T-helper 1 cell (primary cell): ENCODE measurements around the gene MS4A4A.

Source experiments
- DNase-seq, 5 donors: peaks; one replicate each; pipeline ENCODE4 v3.0.0-alpha.2; 2012 to 2020

MS4A4A gene

DNA sequence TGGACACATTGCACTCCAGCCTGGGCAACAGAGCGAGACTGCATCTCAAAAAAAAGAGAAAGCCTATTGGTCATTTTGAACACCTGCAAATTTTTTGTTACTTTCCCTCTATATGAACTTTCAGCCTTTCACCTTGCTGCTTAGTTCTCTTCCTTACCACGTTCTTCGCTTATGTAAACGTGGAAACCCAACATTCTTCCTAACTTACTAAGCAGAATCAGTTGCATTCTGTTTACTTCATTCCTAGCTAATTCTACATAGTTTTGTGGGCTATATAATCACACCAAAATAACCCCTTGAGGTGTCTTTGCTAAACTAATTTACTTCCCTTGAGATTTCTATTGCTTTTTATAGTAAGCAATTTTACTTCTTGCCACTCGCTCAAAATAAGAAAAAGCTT, 23.2 kb downstream of the MS4A4A start:
- no peak for DNase-seq

DNA sequence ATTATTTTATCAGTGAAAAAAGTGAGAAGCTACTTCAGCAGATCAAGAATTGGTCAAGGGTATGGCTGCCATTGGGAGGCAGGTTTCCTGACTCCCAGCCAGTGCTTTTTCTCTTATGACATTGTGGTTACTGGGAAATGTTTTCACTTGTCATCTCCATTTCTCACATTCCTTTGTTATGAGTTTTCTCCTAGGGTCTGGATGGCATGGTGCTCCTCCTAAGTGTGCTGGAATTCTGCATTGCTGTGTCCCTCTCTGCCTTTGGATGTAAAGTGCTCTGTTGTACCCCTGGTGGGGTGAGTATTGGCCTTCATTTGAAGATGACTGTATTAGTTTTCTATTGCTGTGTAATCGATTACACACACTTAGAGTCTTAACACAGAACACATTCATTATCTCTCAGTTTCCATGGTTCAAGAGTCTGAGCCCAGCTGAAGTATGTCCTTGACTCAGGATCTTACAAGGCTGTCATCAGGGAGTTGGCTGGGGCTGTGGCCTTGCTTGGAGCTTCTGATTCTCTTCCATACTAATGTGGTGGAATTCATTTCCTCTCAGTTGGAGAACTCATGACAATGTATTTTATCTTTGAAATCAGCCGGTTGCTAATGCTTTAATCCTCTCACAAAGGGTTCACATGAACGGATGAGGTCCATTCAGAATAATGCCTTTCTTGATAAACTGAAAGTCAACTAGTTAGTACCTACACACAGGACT, 25.6 kb downstream of the MS4A4A start:
- no peak for DNase-seq

DNA sequence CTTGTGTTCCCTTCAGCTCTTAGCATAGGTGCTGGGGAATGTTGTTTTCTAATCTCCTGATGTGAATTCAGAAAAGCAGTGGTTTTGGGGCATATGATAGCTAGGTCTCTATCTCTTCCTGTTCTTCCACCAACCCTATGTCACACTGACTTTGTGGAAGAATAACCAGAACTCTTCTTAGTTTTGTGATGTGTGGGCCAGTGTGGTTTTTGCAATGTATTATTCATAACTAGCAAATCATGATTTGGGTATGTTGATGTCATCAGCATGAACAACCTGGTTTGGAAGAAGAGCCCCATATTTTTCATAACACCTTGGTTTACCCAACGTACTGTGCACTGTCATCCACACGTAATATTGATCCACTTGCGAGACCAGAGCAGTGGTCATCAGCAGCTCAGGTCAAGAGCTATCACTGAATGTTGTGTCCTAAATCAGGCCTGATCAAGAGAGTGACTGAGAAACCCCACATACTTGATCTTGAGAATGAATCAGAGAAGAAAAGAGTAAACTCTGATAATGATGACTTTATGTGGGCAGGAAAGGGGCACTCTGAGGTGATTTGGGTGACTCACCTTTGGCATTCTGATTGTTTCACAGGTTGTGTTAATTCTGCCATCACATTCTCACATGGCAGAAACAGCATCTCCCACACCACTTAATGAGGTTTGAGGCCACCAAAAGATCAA, 27.2 kb downstream of the MS4A4A start:
- peak in 1 of 5 donors; percentile 1 for DNase-seq

DNA sequence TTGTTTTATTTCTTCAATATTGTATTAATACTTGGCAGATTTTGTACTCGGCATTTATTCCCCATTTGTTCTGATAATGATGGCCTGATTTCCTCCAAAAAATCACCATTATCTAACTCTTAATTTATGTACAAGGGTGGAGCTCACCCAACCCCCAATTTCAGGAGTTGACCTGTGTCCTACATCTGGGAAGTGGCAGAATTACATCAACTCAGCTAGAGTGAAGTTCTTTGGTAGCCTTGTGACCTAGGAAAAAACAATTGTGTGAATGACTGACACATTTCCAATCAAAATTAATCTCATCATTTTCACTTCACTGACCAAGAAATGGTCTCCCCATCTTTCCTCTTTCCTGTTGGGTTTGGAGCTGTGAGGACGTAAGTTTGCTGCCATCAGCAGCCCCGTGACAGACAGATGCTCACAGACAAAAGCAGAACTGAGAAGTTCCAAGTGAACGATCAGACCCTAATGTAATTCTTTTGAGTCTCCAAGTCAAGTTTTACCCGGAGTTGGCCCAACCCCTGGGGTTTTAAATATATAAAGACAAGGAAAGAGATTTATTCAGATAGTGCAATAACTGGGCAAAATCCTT, 30.0 kb downstream of the MS4A4A start:
- DNase-seq: no peak

DNA sequence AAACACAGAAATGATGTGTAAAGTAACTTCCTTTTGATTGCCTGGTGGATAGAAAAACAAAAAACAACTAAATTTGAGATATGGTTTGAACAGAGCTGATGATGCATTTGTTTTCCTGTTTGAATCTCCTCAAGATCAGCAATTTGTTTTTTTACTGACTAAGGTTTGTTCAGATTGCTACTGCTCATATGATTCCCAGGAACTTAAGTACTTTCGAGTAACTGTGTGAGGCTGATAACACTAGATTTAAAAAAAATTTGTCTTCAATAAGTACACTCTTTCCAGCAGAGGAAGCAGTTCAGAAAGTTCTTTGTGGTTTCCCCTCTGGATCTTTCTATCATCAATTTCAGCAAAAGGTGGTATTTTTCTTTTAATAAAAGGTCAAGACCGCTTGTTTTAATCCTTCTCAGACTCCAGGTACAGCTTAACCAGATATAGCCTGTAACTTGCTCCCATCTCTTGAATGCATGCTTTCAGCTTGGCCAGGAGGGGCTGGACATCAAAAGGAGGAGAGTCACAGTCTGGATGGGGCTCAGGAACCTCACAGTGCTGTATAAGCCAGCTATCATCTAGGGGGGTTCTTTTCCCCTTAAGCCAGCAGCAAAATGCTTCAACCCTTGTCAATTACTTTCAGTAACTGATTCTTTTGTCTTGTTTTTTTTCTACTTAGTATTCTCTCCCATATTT, 34.3 kb downstream of the MS4A4A start:
- DNase-seq: no peak

DNA sequence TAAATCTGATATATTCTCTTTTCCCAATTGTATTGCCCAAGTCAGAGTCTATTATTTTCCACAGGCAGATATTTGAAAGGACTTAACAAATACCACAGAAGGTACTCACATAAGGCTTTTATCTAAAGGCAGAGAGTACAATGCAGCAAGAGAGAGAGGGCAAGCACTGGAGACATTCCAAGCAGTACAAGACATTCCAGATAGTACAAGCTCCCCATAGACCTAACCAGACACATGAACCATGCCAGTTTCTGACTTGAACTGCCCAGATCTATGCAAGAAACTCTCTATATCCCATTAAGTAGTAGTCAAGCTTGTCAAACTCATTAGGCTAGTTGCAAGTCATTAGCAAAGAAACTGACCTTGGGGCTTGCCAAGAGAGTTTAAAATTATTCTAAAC, 35.4 kb downstream of the MS4A4A start:
- DNase-seq: no peak

DNA sequence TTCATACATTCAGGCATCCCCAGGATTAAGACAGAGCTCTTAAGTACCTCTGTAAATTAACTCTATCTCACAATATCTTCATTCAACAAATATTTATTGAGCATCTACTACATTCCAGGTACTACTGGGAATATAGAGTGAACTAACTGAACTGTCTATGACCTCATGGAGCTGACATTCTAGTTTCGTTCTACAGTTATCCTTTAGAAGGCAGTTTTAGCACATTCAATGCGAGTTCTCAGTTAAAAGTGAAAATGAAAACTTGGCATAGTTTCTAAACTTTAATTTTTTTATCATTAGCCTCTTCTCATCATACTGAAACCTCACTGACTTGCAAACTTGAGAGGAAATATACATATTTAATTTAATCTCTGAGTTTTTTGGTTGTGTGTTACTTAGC, 35.9 kb downstream of the MS4A4A start:
- no peak for DNase-seq

DNA sequence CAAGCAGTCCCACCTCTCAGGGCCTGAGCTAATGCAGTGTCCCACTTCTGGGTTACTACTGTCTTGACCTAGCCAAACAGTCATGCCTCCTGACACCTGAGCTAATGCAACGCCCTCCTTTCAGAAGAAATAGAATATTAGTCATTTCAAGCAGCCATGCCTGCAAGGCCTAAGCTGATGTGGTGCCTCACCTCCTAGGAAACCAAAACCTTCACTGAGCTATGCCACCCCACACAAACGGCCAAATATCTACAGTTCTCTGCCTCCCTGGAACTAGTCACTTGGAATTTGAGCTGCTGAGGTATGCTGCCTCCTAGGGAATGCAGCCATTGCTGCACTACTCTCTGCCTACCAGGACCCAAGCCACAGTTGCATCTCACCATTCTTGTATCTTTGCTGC, 38.3 kb downstream of the MS4A4A start:
- no peak for DNase-seq

DNA sequence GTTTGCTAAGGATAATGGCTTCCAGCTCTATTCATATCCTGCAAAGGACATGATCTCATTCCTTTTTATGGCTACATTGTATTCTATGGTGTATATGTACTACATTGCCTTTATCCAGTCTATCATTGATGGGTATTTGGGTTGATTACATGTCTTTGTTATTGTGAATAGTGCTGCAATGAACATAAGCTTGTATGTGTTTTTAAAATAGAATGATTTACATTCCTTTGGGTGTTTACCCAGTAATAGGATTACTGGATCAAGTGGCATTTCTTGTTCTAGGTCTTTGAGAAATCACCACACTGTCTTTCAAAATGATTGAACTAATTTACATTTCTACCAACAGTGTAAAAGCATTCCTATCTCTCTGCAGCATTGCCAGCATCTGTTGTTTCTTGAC, 40.6 kb downstream of the MS4A4A start:
- no peak for DNase-seq

DNA sequence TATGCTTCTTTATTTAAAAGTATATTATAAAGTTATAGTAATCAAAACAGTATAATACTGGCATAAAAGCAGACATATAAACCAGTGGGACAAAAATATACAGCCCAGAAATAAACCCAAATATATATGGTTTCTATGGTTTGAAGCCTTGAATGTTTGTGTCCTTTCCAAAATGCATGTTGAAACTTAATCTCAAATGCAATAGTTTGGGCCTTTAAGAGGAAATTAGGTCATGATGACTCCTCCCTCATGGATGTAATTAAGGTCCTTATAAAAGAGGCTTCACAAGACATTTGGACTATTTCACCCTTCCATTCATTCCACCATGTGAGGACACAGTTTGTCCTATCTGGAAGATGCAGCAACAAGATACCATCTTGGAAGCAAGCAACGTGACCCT, 46.5 kb downstream of the MS4A4A start, which contains the start of gene MS4A6E:
Gene MS4A6E, plus strand, starts transcription at position 301 of the 400 bp plus-strand sequence. CDS start 7,641 bp downstream, outside the sequence.
- no peak for DNase-seq

DNA sequence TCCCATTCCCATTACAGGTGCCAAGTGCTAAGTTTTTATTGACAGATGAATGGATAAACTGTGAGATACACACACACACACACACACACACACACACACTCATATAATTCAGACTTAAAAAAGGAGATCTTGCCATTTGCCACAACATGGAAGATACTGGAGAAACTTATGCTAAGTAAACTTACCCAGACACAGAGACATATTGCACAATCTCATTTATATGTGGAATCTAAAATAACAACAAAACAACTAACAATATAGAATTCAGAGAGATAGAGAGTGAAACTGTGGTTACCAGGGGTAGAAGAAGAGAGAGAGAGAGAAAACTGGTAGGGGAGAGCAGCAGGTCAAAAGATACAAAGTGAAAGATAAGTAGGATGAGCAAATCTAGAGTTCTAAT, 48.0 kb downstream of the MS4A4A start:
- DNase-seq: no peak

DNA sequence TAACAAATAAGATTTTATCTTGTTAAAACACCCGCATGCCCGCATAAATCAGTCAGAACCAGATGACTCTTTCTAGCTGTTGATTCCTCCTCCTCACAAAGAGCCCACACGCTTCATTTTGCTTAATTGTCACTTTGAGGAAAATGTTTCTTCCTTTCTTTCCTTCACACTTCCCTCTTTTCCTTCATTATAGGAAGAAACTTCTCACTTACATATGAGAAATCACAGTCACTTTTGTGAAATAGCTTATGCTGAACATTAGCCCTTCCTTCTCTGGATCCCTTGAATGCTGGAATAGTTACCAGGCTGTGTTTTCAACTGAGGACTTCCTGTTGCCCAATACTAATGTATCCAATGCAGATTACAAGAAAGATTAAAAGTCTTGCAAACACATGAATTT, 52.4 kb downstream of the MS4A4A start:
- no peak for DNase-seq

DNA sequence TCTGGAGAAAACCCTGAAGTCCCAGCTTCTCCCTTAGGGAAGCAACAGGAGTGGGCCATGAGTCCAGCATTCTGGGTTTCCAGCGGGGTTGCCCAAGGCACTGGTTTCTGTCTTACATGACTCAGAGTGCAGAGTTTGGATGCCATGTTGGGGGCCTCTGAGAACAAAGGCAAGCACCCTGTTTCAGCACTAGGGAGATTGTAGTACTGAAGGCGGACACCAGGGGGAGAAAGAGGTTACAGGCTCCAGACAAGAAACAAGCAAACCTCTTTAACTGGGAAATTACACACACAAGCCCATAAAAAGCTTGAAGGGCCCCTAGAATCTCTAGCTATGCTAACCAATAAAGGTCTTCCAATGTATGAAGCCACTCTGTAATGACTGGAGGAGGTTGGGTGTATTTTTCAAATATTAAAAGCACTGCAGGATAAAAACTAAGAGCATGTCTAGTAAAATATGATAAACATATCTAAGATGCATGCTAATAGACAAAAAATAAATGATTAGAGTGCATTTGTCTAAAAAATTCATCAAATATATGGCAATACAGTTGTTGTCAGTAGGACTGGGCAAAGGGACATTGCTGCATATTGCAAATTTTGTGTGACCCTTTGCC, 53.6 kb downstream of the MS4A4A start:
- DNase-seq: peak; percentile 11 to 46 (median 33)

DNA sequence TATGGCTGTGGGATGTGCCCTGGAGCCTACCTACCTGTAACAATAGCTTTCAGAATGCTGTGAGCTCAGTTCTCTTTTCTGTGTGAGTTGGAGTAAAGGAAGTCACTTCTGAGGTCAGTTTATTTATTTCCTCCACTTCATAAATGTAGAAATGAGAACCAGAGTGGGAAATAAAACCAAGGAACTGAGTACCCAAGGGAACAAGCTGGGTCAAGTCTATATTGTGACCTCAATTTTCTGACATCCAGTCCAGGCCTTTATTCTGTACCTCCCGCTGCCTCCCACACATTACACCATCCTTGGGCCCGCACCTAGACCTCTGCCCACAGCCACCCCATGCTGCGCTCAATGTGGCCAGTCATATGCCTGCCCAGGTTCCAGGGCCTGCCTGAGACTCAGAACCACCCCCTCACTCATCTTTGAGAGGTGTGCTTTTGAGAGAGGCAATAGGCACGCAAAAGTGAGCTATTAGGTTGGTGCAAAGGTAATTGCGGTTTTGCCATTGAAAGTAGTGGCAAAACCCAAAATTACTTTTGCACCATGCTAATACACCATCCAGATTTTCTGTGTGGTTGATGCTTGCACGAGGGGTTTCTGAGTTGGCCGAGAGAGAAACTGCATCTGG, 56.4 kb downstream of the MS4A4A start:
- DNase-seq: no peak

DNA sequence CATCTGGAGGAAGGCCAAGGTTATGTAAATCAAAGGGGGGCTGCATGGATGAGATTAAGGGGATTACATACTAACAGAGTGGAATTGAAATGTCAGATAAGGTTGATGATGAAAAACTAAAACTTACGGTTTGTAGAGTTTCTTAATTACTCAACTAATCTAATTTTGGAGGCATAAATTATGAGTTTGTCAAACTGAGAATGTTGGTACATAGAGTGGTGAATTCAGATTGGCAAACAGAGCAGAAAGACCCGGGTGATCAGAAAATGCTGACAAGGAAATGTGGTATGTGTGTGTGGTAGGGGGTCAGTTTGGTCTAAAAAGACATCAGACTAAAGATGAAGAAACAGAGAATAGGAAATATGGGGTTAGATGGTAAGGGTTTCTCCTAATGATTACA, 57.6 kb downstream of the MS4A4A start:
- no peak for DNase-seq

DNA sequence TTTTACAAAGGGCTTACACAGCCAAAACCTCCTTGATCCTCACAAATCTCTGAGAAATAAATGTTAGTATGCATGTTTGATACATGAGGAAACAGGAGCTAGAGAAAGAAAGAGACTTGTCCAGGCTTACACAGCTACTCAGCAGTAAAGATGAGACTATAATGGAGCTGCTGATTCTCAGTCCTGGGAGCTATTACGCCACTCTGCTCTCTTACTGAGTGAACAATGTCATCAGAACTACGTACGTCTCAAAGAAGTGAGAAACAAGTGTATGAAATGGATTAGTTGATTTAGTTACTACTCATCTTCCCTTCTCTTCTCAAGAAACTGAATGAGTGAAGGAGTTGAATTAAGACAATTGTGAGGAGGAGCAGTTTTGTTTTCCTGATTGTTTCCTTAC, 58.9 kb downstream of the MS4A4A start:
- DNase-seq: no peak

DNA sequence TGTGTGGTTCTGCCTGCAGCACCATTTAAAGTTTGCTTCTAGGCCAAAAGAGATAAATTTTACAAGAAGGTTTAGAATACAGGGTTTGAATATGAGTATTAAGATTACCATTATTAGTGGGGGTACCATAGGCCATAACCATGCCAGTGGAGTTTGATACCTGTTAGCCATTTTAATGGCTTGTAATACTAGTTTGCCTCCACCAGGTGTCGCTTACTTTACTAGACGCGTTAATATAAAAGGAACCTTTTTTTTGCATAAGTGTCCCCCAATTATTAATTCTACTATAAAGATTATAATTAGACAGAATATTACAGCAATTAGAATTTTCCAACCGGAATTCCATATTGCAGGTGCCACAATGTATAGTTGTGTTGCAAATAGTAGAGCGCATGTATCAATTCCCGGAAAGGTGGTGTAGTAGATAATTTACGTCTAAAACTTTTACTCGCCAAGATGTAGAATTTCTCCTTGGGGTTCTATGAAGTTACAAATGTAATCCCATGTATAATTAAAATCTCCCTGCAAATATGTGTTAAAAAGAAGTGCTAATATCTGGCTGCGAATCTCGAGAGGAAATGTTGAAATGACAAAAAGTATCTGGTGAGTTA, 62.7 kb downstream of the MS4A4A start:
- no peak for DNase-seq

DNA sequence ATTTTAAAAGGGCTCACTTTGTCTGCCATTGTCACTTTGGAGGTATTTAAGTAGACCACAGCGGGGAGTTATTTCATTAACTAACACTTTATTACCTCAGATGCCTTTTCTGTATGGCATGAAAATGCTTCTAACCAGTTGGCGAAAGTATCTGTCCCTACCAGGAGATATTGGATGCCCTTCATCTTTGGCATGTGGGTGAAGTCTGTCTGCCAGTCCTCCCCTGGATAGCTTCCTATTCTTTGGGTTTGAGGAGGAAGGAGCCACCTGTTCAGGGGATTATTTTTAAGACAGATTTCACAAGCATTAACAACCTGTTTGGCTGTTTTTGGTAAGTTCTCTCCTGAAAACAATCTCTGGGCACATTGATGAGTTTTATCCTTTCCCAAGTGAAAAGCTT, 63.7 kb downstream of the MS4A4A start:
- DNase-seq: no peak

DNA sequence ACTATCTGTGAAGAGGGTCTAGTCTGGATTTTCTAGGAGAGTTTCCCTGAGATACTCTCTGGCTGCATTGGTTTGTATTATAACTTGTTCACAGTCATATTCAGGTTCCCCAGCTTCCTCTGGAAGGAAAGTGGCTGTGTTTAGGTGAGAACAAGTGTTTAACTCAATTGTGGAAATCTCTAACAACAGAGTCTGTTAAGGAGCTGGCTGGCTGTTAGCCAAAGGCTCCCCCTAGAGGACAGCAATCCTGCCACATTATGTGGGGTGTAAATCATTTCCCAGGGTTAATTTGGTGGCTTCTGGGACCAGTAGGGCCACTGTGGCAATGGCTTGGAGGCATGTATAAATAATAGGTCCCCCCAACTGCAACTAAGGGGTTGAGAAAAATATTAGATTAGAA, 65.0 kb downstream of the MS4A4A start:
- DNase-seq: no peak

DNA sequence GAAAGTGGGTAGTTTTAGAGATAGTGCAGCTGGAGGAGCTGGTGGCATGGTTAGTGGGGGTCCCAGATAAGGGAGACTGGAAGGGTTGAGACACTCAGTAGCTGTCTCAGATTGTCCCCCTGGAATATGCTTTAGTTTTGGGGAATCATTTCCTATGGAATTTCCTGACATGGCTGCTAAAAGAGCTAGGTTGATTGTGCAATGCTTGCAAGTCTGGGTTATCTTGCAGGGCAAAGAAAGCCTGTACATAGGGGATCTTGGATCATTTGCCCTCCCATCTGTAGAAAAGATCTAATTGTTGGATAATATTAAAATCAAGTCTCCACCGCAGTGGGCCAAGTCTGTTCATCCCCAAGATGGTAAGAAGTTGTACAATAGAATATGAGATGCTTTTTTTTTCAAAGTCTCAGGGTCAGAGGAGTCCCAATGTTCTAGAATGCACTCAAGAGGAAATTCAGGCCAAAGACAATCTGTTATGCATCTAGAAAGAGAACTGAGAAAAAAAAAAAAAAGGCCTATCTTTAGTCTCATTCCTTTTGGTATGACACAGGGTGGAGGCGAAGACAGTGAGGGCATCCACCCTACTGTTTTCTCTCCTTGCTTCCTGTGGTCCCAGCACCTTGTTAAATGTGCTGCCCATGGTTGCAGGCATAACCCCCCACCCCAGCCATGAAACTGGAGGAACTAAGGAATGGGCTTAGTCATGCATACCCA, 66.8 kb downstream of the MS4A4A start:
- no peak for DNase-seq

DNA sequence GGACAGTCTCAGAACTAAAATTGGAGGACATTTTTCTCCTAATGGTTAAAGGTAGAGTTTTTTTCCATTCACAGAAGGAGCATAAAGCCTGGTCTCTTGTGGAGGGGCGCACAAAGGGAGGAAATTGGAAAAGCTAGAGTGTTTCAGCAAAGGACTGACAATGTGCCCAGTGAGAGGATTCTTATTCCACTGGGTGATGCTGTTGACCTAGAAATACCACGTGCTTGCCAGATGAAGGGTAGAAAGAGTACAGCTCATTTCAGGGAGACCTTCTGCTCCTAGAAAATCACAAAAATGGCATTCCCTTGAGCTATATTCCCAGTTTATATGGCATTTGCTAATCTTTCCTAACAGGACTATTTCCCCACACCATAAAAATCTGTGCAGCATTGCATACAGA, 67.7 kb downstream of the MS4A4A start:
- DNase-seq: no peak

DNA sequence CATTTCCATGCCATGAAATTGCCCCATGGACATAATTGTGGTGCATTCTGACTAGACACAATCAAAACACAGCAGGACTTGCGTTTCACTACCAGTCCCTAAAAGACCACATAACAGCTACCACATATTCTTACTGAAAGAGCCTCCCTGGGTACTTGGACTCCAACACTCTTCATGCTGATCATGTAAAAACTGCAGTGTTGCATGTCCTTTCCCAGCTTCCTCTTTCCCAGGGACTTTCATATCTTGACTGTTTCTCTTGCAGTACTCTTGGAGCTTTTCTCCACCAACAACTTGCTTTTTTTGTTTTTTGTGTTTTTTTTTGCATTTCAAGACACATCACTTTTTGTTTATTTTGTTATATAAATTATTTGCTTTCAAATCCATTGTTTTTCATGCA, 69.5 kb downstream of the MS4A4A start:
- no peak for DNase-seq
